Measurements from ENCODE around the gene AFF3.
"Not testable (repeated sequence)": the region's sequence is repeated elsewhere in the genome, so short reads cannot be mapped to it uniquely, and the experiment has no call there.

Gene AFF3

GRCh38 chr2:99933894-99934650 is 208.3 kb downstream of the AFF3 start:
- no peak for DNase-seq (ENCODE audit: low read depth in 2 of 2)

DNA sequence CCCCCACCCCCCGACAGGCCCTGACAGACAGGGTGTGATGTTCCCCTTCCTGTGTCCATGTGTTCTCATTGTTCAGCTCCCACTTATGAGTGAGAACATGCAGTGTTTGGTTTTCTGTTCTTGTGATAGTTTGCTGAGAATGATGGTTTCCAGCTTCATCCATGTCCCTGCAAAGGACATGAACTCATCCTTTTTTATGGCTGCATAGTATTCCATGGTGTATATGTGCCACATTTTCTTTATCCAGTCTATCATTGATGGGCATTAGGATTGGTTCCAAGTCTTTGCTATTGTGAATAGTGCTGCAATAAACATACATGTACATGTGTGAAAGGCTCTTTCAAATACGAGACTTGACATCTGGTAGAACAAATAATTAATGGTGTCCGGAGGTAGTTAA is 208.9 kb downstream of the AFF3 start:
- DNase-seq (ENCODE audit: low read depth in 2 of 2) = not testable (repeated sequence)

DNA sequence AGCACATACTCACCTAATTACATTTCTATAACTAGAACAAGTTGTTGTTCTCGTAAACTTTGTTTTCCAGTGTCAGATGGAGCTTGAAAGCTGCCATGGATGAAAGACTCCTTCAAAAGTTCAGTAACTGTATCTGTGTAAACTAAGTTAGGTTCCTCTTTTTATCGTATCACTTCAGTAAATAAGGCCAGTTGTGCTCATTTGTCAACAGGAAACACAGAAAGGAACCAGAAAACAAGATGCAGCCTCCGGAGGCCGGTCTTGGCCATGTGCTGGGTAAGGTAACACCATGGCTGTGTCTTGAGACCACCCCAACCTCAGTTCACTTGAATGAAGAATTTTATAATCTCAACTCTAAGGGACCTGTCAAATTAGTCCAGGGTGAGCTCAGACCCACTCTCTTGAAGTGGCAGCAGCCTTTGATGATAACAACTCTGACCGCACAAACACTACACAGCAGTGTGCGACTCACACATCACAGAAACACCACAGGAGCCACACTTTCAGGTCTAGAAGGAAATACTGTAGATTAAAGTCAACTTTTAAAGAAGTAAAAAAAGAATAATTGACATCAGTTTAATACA is 213.8 kb downstream of the AFF3 start:
- DNase-seq (ENCODE audit: low read depth in 2 of 2) = no peak

- not testable (repeated sequence) for DNase-seq (ENCODE audit: low read depth in 2 of 2)
Measured at GRCh38 chr2:99927690-99928207, 214.6 kb downstream of the AFF3 start.

DNA sequence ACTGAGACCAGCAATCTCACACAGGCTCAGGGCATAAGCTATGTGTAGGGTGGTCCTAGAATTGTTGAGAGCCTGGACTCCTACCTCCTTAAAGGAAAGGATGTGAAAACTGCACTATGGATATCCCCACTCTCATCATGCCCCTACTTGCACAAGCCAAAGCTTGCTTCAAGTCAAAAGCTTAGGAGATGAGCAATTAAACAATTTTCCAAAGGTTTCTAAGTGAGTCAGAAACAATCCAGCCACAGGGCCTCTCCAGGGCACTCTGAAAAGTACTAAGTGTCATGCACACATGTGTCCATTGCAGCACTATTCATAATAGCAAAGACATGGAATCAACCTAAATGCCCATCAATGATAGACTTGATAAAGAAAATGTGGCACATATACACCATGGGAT is 215.4 kb downstream of the AFF3 start:
- DNase-seq (ENCODE audit: low read depth in 2 of 2) = no peak

GRCh38 chr2:99925960-99926359 is 216.4 kb downstream of the AFF3 start:
- DNase-seq (ENCODE audit: low read depth in 2 of 2) = no peak

GRCh38 chr2:99922664-99923063 is 219.7 kb downstream of the AFF3 start:
- DNase-seq (ENCODE audit: low read depth in 2 of 2) = no peak

DNA sequence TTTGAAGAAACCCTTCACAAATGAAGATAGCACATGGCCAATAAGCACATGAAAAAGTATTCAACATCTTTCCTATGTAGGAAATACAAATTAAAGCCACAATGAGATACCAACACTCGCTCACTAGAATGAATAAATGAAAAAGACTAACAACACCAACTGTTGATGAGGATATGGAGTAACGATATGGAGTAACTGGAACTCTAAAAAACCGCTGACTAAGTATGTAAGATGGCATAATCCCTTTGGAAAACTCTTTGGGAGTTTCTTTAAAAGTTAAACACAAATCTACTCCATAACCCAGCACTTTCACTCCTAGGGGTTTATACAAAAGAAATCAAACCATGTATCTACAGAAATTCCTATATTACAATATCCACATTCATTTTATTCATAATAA is 220.5 kb downstream of the AFF3 start:
- DNase-seq (ENCODE audit: low read depth in 2 of 2) = no peak

GRCh38 chr2:99918389-99918788 is 224.0 kb downstream of the AFF3 start:
- no peak for DNase-seq (ENCODE audit: low read depth in 2 of 2)

- no peak for DNase-seq (ENCODE audit: low read depth in 2 of 2)
Measured at GRCh38 chr2:99915108-99915675, 227.2 kb downstream of the AFF3 start.

DNA sequence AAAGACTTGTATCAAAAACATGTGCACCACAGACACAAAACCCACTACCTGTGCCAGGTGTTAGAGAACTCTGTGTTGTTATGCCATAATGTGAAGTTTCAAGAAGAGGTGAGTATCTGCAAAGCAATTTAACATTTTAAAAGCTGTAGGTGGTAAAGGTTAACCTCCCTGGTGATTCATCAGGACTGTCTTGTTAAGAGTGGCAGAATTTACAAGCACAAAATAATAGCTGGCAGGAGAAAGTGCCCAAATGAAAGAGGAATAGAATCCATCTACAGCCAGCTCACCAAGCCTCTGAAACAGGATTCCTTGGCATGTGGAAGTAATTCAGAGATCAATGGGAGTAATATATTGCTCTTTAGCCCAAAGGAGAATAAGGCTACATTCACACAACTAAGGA is 230.7 kb downstream of the AFF3 start:
- DNase-seq (ENCODE audit: low read depth in 2 of 2) = no peak

- no peak for DNase-seq (ENCODE audit: low read depth in 2 of 2)
Measured at GRCh38 chr2:99910902-99911301, 231.5 kb downstream of the AFF3 start.

DNA sequence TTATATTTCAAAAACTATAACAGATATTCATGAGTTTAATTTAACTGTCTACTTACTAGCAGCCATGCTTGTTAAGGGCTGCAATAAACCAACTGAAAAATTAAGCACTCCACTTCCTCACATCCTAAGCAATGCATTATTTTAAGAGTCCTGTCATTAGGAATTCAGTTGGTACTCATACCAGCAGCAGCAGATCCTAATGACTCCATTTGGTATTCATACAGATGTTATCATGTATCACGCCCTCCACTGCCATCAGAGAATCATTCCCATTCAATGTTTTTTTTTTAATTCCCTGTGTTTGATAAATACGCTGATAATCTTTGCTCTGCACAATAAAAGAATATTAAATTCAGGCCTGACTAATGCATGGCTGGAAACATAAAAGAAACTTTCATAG is 236.8 kb downstream of the AFF3 start:
- DNase-seq (ENCODE audit: low read depth in 2 of 2) = no peak

GRCh38 chr2:99905025-99905424 is 237.4 kb downstream of the AFF3 start:
- no peak for DNase-seq (ENCODE audit: low read depth in 2 of 2)

GRCh38 chr2:99903981-99904380 is 238.4 kb downstream of the AFF3 start:
- no peak for DNase-seq (ENCODE audit: low read depth in 2 of 2)

DNA sequence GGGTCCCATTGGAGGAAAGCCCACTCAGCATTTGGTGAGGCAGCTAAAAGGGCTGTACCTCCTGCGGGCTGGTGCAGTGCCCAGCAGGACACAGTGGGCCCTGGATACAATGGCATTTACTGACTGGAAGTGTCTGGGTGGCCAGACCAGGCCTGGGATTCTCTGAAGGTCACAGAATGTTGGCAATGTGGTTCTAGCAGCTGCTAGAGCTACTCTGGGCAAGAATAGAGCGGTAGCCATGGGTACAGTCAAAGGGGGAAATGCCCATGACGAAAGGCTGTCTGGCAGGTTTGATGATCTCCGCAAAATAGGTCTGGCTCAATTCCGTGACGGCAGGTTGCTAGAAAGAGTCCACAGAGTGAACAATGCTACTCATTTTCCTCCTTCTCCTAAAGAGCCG is 241.8 kb downstream of the AFF3 start:
- DNase-seq (ENCODE audit: low read depth in 2 of 2) = no peak

GRCh38 chr2:99899882-99900281 is 242.5 kb downstream of the AFF3 start:
- DNase-seq (ENCODE audit: low read depth in 2 of 2) = no peak

DNA sequence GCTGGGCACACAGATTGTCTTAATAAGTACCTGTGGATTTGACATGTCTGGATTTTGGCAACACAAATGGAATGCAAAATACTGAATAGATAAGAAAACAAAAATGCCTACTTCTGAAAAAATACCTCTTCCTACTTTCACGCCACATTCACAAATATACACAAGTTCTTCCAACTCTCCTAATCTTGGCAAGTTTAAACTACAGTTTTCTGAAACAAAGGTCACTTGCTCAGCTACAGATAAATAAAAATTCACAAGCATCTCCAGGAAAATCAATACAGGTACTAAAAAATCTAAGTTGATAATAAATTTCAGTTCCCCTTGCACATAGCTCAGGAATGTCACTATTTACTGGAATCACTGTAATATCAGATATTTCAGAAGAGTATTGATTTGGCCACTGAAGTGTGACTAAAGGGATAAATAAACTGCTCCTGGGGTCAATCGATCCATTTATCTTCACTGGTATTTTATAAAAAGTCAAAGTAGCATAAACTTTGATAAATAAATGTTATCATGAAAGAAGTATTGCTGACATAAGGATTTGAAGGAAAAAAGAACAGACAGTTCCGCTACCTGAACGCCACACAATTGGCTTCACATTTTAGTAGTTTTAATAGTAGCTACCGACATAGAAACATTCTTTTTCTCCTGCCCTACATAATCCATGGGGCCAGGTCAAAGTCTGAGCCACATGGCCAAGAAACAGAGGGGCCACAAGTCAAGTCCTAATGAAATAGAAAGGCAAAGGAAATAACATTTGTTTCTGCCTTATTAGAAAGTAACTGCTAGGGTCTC is 243.1 kb downstream of the AFF3 start:
- DNase-seq (ENCODE audit: low read depth in 2 of 2) = no peak

GRCh38 chr2:99898336-99899048 is 243.9 kb downstream of the AFF3 start:
- no peak for DNase-seq (ENCODE audit: low read depth in 2 of 2)

DNA sequence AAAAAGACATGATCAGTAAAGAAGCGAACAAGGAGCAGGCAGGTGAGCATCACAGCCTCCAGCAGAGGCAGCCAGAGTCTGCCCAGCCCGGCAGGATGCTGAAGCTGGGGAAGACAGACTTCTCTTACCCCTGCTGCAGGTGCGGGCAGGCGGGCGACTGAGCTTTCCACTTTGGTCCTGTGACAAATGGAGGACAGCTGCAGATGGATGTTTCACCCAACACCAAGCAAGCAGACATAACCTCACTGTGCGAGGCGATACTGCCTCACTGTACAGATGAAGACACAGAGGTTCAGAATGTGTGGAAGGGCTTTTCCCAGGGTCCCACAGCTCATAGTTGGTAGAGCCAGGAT is 251.0 kb downstream of the AFF3 start:
- no peak for DNase-seq (ENCODE audit: low read depth in 2 of 2)

GRCh38 chr2:99890568-99891427 is 251.6 kb downstream of the AFF3 start:
- no peak for DNase-seq (ENCODE audit: low read depth in 2 of 2)
